ENCODE data around the gene IL17B. TPM values are rescaled to one million over a fixed set of nuclear protein-coding genes. Genes with fewer than 3 reads are reported as not detected.

The IL17B gene
- total RNA-seq, 1 experiment from 2014 or later = not detected

DNA sequence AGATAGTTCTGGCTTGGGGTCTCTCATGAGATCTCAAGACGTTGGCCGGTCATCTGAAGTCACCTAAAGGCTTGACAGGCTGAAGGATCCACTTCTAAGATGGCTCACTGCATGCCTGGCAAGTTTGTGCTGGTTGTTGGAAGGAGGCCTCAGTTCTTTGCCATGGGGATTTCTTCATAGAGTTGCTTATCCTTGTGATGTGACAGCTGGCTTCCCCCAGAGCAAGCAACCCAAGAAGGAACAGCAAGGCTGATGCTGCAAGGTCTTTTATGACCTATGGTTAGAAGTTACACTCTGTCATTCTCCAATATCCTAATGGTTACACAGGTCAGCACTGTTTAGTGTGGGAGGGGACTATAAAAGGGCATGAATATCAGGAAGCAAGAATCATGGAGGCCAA, 54.5 kb downstream of the IL17B start (continued):
- TF ChIP-seq ETV6 (CRISPR knock-in tag; IDR thresholded peaks at IDR 0.05) = no peak

Other genes starting within 250 kb of the IL17B start
- 0.33 to 0.69 TPM (median 0.46 TPM) in 3 replicates for gene ABLIM3, start 237.8 kb downstream of the IL17B start, total RNA-seq (2021)
- gene AFAP1L1, start 107.4 kb downstream of the IL17B start, total RNA-seq (2021) = 5.7 to 8.4 TPM (median 6.9 TPM) in 3 replicates
- 35.3 to 48.6 TPM (median 35.5 TPM) in 3 replicates for gene GRPEL2, start 33.8 kb downstream of the IL17B start, total RNA-seq (2021)
- gene PCYOX1L, start 21.2 kb downstream of the IL17B start, total RNA-seq (2021) = 8.1 to 19.2 TPM (median 17.2 TPM) in 3 replicates
- gene CSNK1A1, start 172.1 kb upstream of the IL17B start, total RNA-seq (2021) = 265 to 276 TPM (median 269 TPM) in 3 replicates
- 0.66 to 1.1 TPM (median 0.71 TPM) in 3 replicates for gene ARHGEF37, start 202.2 kb upstream of the IL17B start, total RNA-seq (2021)